Peyer's patch (tissue), 4 donors: ENCODE data around the gene SEC14L5. TPM values are rescaled to one million over a fixed set of nuclear protein-coding genes. Genes with fewer than 3 reads are reported as not detected.

Source experiments
- DNase-seq, 3 donors: peaks; one replicate each; pipeline ENCODE4 v3.0.0-alpha.2; 2017 to 2019
- H3K27ac ChIP-seq, 4 donors: fragments of 200-600 bp; sonication (generic); one replicate each; pipeline ENCODE4 v1.5.1; 2016 to 2019
- H3K27me3 ChIP-seq, 2 donors: fragments of 200-600 bp; sonication (generic); one replicate each; pipeline ENCODE4 v1.5.1; 2019
- H3K36me3 ChIP-seq, 3 donors: fragments of 200-600 bp; sonication (generic); one replicate each; pipeline ENCODE4 v1.5.1; 2016 to 2019
- H3K4me1 ChIP-seq, 4 donors: fragments of 200-600 bp; sonication (generic); one replicate each; pipeline ENCODE4 v1.5.1; 2016 to 2019
- H3K4me3 ChIP-seq, 4 donors: fragments of 200-600 bp; sonication (generic); 1 replicate in 3 of 4; 2 replicates in 1 of 4; pipeline ENCODE4 v1.5.1; 2016 to 2019; ENCODE audit warnings: mild to moderate bottlenecking in 1 of 4
- H3K9me3 ChIP-seq, 4 donors: fragments of 200-600 bp; sonication (generic); one replicate each; pipeline ENCODE4 v1.5.1; 2016 to 2019; ENCODE audit warnings: mild to moderate bottlenecking in 1 of 4
- POLR2A ChIP-seq, 2 donors: fragments of 450-650 bp; IDR thresholded peaks; one replicate each; pipeline ENCODE4 v1.5.1; 2017; ENCODE audit warnings: antibody characterized with exemption in 2 of 2, mild to moderate bottlenecking in 2 of 2, moderate library complexity in 2 of 2
- total RNA-seq, 4 donors: library from RNA; depleted of rRNA; stranded (reverse); fragments of >200 nt; gene quantifications; one replicate each; pipeline ENCODE4 v1.1.0, GENCODE V29; 2016
- TF ChIP-seq, protein P1 (sequence below), 6 experiments: fragments of 450-650 bp in 4 of 6; fragments of 200-600 bp in 2 of 6; sonication (generic) in 1 of 6; IDR thresholded peaks; one replicate each; pipeline ENCODE4 v1.5.1; 2017 to 2019; ENCODE audit warnings: antibody characterized with exemption in 6 of 6, mild to moderate bottlenecking in 3 of 6, moderate library complexity in 1 of 6

SEC14L5 gene
- total RNA-seq, 4 donors from 2014 or later = 0.13 to 2.0 (median 1.1) TPM

- Histone ChIP-seq H3K4me1 (peaks cover 0 to 5% (median 0%) of the 10 kb centered on the region in 4 donors), H3K27me3 (no peaks in the 10 kb centered on the region), H3K4me3 (no peak overlapping the region), H3K36me3 (no peaks in the 10 kb centered on the region), H3K9me3 (no peaks in the 10 kb centered on the region), H3K27ac (no peak overlapping the region)
- peak in 1 of 3 donors; percentile 27 for DNase-seq
- TF ChIP-seq, protein P1, sequence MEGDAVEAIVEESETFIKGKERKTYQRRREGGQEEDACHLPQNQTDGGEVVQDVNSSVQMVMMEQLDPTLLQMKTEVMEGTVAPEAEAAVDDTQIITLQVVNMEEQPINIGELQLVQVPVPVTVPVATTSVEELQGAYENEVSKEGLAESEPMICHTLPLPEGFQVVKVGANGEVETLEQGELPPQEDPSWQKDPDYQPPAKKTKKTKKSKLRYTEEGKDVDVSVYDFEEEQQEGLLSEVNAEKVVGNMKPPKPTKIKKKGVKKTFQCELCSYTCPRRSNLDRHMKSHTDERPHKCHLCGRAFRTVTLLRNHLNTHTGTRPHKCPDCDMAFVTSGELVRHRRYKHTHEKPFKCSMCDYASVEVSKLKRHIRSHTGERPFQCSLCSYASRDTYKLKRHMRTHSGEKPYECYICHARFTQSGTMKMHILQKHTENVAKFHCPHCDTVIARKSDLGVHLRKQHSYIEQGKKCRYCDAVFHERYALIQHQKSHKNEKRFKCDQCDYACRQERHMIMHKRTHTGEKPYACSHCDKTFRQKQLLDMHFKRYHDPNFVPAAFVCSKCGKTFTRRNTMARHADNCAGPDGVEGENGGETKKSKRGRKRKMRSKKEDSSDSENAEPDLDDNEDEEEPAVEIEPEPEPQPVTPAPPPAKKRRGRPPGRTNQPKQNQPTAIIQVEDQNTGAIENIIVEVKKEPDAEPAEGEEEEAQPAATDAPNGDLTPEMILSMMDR (IDR thresholded peaks at IDR 0.05) = no peak
- no peak for TF ChIP-seq POLR2A (IDR thresholded peaks at IDR 0.05)
These were observed 102.0 kb downstream of the SEC14L5 start for GRCh38 chr16:5060073-5060641.

DNA sequence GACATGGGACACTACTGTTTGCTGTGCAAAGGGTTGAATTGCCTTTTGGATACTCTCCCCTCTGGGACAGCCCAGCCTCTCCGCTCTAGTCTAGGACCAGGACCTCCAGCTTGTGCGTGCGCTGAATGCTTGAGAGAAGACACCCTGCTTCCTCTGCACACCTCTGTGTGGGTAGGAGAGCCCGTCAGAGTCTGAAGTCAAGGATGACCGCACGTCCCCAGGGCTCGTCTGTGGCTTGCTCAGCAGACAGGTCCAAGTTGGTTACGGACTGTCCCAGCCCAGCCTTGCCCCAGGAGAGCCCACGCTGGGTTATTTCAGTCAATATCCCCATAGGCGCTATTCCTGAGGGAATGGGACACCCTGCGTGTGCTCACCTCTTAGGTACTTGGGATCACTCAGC, 103.9 kb downstream of the SEC14L5 start:
- H3K4me3 ChIP-seq = no peak overlapping the region
- no peak for DNase-seq
- no peaks in the 10 kb centered on the region for H3K9me3 ChIP-seq
- H3K27me3 ChIP-seq = no peaks in the 10 kb centered on the region
- no peak overlapping the region for H3K27ac ChIP-seq
- H3K4me1 ChIP-seq = peaks cover 0 to 13% (median 0%) of the 10 kb centered on the region in 4 donors
- H3K36me3 ChIP-seq = no peaks in the 10 kb centered on the region
- no peak for TF ChIP-seq POLR2A (IDR thresholded peaks at IDR 0.05)
- TF ChIP-seq, protein P1 (IDR thresholded peaks at IDR 0.05) = no peak

DNA sequence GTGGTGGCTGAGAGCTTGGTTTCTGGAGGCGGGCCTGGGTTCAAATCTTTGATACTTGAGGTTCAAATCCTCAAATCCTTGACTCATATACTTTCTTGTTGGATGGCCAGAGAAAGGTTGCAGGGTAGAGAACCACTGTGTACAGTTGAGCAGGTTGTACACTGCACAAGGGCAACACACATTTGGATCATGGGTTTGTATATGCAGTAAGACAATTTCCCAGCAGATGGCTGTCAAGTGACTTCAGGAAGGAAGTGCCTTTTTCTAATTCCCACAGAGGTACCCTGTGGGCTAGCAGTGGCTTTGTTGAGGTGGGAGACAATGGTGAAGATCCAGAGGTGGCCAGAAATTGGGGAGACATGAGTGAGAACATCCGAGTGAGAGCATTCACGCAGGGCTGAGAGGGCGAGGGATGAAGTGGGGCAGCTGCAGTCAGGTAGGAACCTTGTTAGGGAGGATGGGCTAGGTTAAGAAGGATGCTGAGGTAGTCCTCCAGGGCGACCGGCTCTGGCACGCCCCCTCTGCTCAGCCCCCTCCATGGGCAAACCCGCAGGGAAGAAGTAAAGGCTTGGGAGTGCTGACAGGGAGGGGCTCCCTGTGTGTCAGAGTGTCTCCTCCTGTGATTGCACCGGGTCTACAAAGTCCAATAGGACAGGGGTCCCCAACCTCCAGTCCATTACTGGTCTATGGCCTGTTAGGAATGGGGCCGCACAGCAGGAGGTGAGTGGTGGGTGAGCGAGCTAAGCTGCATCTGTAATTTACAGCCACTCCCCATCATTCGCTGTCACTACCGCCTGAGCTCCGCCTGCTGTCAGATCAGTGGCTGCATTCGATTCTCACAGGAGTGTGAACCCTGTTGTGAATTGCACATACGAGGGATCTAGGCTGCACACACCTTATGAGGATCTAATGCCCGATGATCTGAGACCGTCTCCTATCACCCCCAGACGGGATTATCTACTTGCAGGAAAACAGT, 104.9 kb downstream of the SEC14L5 start:
- no peak for TF ChIP-seq POLR2A (IDR thresholded peaks at IDR 0.05)
- TF ChIP-seq, protein P1 (IDR thresholded peaks at IDR 0.05) = no peak
- DNase-seq = no peak
- H3K4me1 ChIP-seq = peaks cover 0 to 13% (median 0%) of the 10 kb centered on the region in 4 donors
- H3K27me3 ChIP-seq = no peaks in the 10 kb centered on the region
- no peaks in the 10 kb centered on the region for H3K36me3 ChIP-seq
- no peak overlapping the region for H3K4me3 ChIP-seq
- no peaks in the 10 kb centered on the region for H3K9me3 ChIP-seq
- no peak overlapping the region for H3K27ac ChIP-seq

DNA sequence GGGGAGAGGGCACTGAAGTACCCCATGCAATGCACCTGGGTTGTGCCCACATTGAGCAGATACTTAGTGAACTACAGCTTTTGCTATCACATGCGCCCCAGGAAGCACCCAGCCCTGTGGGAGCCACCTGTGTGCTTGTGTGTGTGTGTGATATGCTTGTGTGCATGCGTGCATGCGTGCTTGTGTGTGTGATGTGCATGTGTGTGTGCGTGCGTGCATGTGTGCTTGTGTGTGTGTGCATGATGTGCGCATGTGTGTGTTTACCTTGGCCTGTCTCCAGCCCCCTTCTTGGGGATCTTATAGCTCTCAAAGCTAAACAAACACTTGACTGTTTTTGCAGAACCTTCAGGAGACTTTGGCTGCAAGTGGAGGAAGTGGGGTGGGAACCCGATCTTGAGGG, 106.8 kb downstream of the SEC14L5 start:
- peaks cover 0 to 13% (median 0%) of the 10 kb centered on the region in 4 donors for H3K4me1 ChIP-seq
- peak overlapping the region in 1 of 4 donors; percentile 49 for H3K27ac ChIP-seq
- H3K27me3 ChIP-seq = no peaks in the 10 kb centered on the region
- DNase-seq = no peak
- peak overlapping the region in 1 of 4 donors; percentile 19 for H3K4me3 ChIP-seq
- TF ChIP-seq POLR2A (IDR thresholded peaks at IDR 0.05) = no peak
- TF ChIP-seq, protein P1 (IDR thresholded peaks at IDR 0.05) = no peak
- no peaks in the 10 kb centered on the region for H3K9me3 ChIP-seq
- no peaks in the 10 kb centered on the region for H3K36me3 ChIP-seq

- Histone ChIP-seq H3K4me1 (peaks cover 0 to 13% (median 0%) of the 10 kb centered on the region in 4 donors), H3K27ac (peak overlapping the region in 2 of 4 donors; percentile 26 to 49), H3K9me3 (no peaks in the 10 kb centered on the region), H3K27me3 (no peaks in the 10 kb centered on the region), H3K36me3 (no peaks in the 10 kb centered on the region), H3K4me3 (peak overlapping the region in 1 of 4 donors; percentile 19)
- no peak for TF ChIP-seq POLR2A (IDR thresholded peaks at IDR 0.05)
- TF ChIP-seq, protein P1 (IDR thresholded peaks at IDR 0.05) = no peak
- no peak for DNase-seq
These were observed 107.2 kb downstream of the SEC14L5 start for GRCh38 chr16:5065326-5065725.
